Ammon's horn (tissue), 1 donor: ENCODE data around the gene DMRTB1.
A peak's percentile ranks its signal among the peaks of the same experiment; 100 is the strongest.
"Not testable (repeated sequence)": the region's sequence is repeated elsewhere in the genome, so short reads cannot be mapped to it uniquely, and the experiment has no call there.

ENCODE experiments used
- DNase-seq: peaks from one replicate; pipeline ENCODE4 v3.0.0-alpha.2; 2016; ENCODE audit warnings: low spot score

DMRTB1 gene

DNA sequence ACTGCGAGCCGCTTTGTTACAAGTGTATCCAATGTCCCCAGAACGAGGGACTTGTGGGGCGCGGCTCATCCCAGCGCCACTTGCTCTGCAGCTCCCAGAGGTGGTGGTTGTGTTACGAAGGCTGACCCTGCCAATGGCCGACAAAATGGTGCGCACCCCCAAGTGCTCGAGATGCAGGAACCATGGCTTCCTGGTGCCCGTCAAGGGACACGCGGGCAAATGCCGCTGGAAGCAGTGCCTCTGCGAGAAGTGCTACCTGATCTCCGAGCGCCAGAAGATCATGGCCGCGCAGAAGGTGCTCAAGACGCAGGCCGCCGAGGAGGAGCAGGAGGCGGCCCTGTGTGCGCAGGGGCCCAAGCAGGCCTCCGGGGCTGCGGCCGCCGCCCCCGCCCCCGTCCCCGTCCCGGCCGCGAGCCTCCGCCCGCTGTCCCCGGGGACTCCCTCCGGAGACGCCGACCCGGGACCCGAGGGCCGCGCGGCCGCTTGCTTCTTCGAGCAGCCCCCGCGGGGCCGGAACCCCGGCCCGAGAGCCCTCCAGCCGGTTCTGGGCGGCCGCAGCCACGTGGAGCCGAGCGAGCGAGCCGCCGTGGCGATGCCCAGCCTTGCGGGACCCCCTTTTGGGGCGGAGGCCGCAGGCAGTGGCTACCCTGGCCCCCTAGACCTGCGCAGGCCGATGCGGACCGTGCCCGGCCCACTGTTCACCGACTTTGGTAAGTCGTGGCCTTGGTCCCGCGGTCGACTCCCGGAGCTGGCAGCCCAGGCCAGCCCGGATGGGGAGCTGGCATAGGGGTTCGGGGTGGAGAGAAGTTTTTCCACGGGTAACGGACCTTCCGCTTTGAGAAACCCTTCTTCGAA lies at the start of gene DMRTB1:
DMRTB1 (plus strand) TSS at position 79 of the 855 bp plus-strand sequence; CDS start at position 134, 55 bp downstream.
- no peak for DNase-seq

GRCh38 chr1:53409695-53410094 lies 49.5 kb upstream of the DMRTB1 start:
- no peak for DNase-seq

GRCh38 chr1:53410100-53410541 lies 49.1 kb upstream of the DMRTB1 start:
- DNase-seq: no peak

DNA sequence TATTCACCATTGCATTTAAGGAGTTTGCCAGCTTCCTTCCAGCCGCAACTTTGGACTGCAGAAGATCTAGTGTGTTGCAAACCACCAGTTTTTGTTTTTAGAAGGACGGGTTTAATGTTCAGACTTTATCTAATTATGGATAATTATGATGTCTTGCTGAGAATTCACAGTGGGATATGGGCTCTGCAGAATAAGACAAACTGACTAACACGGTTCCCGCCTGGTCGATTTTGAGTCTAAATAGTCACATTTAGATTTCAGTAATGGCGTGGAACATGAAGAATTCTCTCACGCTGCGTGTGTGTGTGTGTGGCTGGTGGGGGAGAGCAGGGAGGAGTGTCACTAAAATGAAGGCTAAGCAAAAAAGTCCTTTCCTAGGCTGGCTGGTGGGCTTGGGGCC lies 48.5 kb upstream of the DMRTB1 start:
- DNase-seq: no peak

DNA sequence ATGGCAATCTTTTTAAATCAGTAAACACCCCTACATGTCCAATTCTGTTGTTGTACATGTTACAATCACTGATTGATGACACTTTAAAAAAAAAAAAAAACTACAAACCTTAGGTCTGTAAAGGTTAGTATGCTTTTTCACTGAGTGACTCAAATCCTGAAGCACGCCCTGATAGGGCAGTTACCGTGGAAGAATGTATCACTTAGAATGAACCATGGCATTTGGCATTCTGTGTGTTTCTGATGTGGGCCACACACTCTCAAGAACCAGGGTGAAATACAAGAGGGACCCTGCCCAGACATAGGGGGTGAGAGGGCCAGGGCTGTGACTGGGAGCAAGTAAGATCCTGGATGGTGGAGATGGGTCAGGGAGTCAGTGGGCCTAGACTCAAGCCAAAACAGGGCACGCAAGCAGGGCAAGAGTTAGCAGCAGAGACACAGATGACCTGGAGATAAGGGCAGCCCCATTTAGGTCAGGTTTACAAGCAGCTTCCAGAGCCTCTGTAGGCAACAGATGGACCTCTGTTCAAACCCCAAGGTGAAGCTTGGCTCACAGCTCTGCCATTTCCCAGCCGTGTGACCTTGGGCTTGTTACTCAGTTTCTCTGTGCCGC lies 47.6 kb upstream of the DMRTB1 start:
- no peak for DNase-seq

DNA sequence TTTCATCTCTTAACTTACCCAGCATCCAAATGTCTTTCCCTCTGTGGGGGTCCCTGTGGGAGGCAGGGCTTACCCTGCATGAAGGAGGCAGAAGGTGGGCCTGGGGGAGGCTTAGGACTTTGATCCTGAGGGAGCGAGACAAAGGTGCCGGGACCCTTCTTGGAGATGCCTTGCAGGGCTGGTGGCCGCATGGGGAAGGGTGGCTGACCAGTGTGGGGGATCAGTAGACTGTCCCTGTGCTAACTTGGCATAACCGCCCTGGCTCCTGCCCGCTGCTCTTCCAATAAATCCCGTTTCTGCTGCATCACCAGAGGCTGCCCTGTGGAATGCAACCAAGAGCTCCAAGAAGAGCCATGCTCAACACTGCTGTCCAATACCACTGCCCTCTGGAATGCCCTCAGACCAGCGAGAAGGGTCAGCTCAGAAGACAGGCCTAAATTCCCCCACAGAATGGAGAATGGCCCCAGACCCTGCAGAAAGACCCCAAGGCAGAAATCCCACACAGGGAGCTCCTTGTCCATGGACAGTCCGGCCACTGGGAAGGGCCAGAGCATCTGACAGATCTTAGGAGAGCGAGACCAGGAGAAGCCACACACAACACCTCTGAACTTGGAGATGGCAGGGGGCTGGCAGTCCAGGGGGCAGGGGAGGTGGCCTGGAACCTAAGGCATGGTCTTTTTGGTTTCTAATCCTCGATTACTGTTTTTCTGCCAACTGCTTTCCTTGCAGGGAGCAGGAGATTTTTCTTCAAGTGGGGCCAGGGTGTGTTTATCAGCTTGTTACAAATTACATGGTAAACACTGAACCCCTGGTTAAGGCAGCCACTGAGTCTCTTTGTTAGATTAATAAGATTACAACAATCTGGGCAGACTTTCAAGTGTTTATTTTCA lies 46.7 kb upstream of the DMRTB1 start:
- DNase-seq: no peak

DNA sequence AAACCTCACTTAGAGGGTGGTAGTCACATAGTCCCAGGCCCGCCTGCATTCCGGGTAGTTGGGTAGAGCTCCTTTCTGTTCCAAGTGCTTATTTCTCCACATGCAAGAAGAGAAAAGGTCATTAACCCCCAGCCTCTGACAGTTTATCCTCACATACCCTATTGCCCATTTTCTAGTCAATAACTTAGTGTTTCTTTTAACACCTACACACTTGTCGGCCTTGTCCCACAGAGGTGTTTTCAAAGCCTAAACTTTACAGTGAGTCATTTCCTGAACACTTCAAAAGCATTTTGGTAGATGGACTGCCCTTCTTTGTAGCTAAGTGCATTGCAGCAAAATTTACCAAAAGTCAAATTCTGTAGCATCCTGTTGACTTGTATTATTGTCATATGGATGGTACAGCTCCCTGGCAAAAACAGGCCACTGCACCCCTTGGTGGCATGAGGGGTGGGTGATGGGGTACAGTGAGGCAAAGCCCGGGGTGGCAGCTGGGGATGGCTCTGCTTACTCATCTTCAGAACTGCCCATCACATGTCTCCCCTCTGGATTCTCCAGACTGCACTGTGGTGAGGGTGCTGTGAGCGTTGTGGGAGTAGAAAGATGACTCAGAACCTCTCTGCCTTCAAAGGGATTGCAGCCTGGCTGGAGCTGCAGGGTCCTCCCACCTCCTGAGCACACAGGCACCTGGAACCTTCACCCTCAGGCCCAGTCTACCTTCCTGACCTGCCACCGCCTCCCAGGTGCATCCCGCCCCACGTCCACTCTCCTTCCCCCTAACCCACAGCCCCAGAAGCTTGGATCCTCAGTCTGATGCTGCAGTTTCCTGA lies 45.8 kb upstream of the DMRTB1 start:
- DNase-seq: peak; percentile 50

DNA sequence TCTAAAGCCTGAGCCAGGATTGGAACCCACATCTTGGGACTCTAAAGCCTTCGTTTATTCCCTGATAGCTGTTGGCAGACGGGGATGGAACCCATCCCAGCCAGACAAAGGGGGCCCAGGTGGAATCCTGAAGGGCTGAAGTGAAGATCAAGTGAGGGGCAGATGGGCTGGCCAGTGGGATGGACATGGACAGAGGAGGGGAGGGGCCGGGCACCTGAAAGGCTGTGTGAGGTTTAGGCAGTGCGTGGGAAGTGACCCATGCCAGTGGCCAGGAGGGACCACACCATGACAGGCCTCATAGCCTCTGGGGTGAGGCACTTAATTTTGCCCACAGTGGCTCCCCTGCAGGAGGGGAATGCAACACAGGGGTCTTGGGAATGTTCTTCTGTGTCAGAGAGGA lies 44.6 kb upstream of the DMRTB1 start:
- no peak for DNase-seq

GRCh38 chr1:53415432-53415831 lies 43.8 kb upstream of the DMRTB1 start:
- no peak for DNase-seq

DNA sequence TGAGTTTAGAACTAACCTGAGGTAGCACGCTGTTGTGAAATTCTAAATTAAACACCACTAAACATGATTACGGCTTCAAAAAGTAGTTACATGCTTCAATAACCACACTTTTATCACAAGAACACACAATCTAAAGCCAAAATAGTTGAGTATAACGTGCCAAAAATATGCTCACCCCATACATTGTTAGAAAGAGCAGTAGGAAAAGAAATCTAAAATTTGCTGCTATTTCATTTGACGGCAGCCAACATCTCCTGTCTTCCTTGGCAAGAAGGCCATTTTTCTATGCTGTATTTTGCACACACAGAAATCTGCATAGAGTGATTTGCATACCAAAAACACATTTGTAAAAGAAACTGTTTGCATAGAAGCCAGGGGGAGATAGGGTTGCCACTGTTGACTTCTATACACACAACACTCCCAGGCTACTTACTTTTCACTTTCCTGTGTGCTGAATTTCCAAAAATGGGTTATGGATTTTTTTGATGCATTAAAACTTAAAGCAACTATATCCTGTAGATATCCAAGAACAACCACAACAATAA lies 42.9 kb upstream of the DMRTB1 start:
- DNase-seq: no peak

DNA sequence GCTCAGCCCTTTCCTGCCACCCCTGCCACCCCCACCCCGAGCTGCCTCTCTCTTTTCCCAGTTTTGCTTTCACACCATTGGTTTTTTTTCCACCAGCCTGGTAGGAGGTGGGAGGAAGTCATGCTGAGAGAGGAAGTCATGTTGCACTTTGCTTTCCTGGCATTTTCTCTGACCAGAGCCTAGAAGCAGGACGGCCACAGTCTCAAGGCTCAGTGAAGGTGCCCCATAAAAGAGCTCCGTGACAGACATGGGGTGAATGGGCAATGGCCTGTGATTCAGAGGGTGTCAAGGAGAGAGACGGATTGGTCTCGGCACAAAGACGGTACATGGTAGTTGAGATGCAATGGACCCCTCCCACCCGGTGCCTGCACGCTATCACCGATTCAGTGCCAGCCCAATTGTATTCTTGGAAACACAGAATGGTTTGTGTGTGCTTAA lies 42.1 kb upstream of the DMRTB1 start:
- no peak for DNase-seq

GRCh38 chr1:53419034-53419433 lies 40.2 kb upstream of the DMRTB1 start:
- no peak for DNase-seq

GRCh38 chr1:53420341-53420740 lies 38.9 kb upstream of the DMRTB1 start:
- DNase-seq: no peak

- DNase-seq: no peak
Measured at GRCh38 chr1:53421208-53421607, 38.0 kb upstream of the DMRTB1 start.

- no peak for DNase-seq
Measured at GRCh38 chr1:53430261-53430660, 28.9 kb upstream of the DMRTB1 start.

GRCh38 chr1:53430779-53431178 lies 28.4 kb upstream of the DMRTB1 start:
- DNase-seq: no peak

- no peak for DNase-seq
Measured at GRCh38 chr1:53431244-53431643, 28.0 kb upstream of the DMRTB1 start.

DNA sequence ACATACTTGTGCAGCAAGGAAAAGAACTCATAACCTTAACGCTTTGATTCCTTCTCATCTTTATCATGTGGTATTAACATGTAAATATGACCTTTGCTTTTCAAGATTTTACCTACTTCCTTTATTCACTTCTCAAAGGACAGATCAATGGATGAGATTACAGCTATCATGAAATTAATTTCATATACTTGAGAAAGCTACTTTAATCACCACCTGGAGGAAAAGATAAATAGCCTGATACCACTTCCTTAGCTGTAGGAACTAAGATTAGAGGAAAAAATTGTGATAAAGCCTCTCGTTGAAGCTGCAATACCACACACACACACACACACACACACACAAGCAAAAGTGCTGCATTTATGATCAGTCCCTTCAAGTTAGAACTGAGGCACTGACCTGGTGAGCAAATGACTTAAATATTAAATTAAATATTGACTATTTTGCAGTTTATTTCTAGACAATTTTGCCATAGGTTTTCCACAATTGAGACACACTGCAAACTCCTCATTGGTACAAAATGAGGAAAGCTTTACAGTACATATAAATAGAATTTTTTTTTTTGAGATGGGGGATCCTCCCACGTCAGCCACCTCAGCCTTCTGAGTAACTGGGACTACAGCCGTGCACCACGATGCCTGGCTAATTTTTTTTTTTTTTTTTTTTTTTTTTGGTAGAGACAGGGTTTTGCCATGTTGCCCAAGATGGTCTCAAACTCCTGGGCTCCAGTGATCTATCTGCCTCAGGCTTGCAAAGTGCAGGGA lies 27.2 kb upstream of the DMRTB1 start:
- DNase-seq: no peak

GRCh38 chr1:53432611-53433010 lies 26.6 kb upstream of the DMRTB1 start:
- DNase-seq: no peak

- DNase-seq: not testable (repeated sequence)
Measured at GRCh38 chr1:53434405-53435007, 24.7 kb upstream of the DMRTB1 start.
